NCI-H748 (cell line): ENCODE measurements around the gene FBXL17.

ENCODE experiments used
- DNase-seq: peaks from one replicate; lab custom pipeline; 2025; ENCODE audit not compliant: unreplicated experiment; lab: John Stamatoyannopoulos, UW

FBXL17 gene

GRCh38 chr5:108375768-108376167 lies 6.1 kb downstream of the FBXL17 start:
- no peak for DNase-seq

- no peak for DNase-seq
Observed at GRCh38 chr5:108373426-108373825, 8.5 kb downstream of the FBXL17 start.

- DNase-seq: no peak
Observed at GRCh38 chr5:108372369-108372768, 9.5 kb downstream of the FBXL17 start.

- no peak for DNase-seq
Observed at GRCh38 chr5:108371263-108371662, 10.6 kb downstream of the FBXL17 start.

GRCh38 chr5:108369167-108369566 lies 12.7 kb downstream of the FBXL17 start:
- no peak for DNase-seq

- no peak for DNase-seq
Observed at GRCh38 chr5:108367679-108368334, 14.1 kb downstream of the FBXL17 start.

- DNase-seq: no peak
Observed at GRCh38 chr5:108366500-108366899, 15.4 kb downstream of the FBXL17 start.

- no peak for DNase-seq
Observed at GRCh38 chr5:108361771-108362170, 20.1 kb downstream of the FBXL17 start.

- no peak for DNase-seq
Observed at GRCh38 chr5:108361239-108361638, 20.7 kb downstream of the FBXL17 start.

GRCh38 chr5:108360280-108360679 lies 21.6 kb downstream of the FBXL17 start:
- no peak for DNase-seq

GRCh38 chr5:108356286-108356685 lies 25.6 kb downstream of the FBXL17 start:
- no peak for DNase-seq

- DNase-seq: no peak
Observed at GRCh38 chr5:108353087-108353486, 28.8 kb downstream of the FBXL17 start.

- DNase-seq: peak; percentile 64
Observed at GRCh38 chr5:108345541-108346171, 36.2 kb downstream of the FBXL17 start.

- no peak for DNase-seq
Observed at GRCh38 chr5:108344103-108344822, 37.6 kb downstream of the FBXL17 start.

- no peak for DNase-seq
Observed at GRCh38 chr5:108341866-108342265, 40.0 kb downstream of the FBXL17 start.

GRCh38 chr5:108340131-108340530 lies 41.8 kb downstream of the FBXL17 start:
- DNase-seq: no peak

- no peak for DNase-seq
Observed at GRCh38 chr5:108339220-108339619, 42.7 kb downstream of the FBXL17 start.

GRCh38 chr5:108334225-108334624 lies 47.7 kb downstream of the FBXL17 start:
- DNase-seq: no peak

- no peak for DNase-seq
Observed at GRCh38 chr5:108326982-108327381, 54.9 kb downstream of the FBXL17 start.

- no peak for DNase-seq
Observed at GRCh38 chr5:108324886-108325285, 57.0 kb downstream of the FBXL17 start.

GRCh38 chr5:108321341-108321740 lies 60.6 kb downstream of the FBXL17 start:
- no peak for DNase-seq

GRCh38 chr5:108320231-108320630 lies 61.7 kb downstream of the FBXL17 start:
- DNase-seq: no peak
